WERI-Rb-1 (cell line): ENCODE data around the gene KDM5D.

Experiments
- DNase-seq: peaks from one replicate; pipeline ENCODE4 v3.0.0-alpha.2; 2020
- H3K27ac ChIP-seq: fragments of 250-450 bp; sonication (Bioruptor Pico); 2 replicates; pipeline ENCODE4 v1.5.1; 2020; ENCODE audit warnings: mild to moderate bottlenecking, moderate library complexity
- H3K27me3 ChIP-seq: fragments of 250-450 bp; sonication (Bioruptor Pico); 2 replicates; pipeline ENCODE4 v1.5.1; 2021; ENCODE audit warnings: mild to moderate bottlenecking, low read depth, moderate library complexity; ENCODE audit not compliant: insufficient read depth, severe bottlenecking
- H3K36me3 ChIP-seq: fragments of 250-450 bp; sonication (Bioruptor Pico); 2 replicates; pipeline ENCODE4 v1.5.1; 2020; ENCODE audit warnings: mild to moderate bottlenecking, moderate library complexity
- H3K4me3 ChIP-seq: 2 replicates; pipeline ENCODE4 v1.5.1; 2011; ENCODE audit warnings: low read depth, mild to moderate bottlenecking, control low read depth, low read length
- H3K9me3 ChIP-seq: fragments of 250-450 bp; sonication (Bioruptor Pico); 2 replicates; pipeline ENCODE4 v1.5.1; 2021; ENCODE audit warnings: mild to moderate bottlenecking, moderate library complexity; ENCODE audit not compliant: severe bottlenecking
- CTCF ChIP-seq: IDR thresholded peaks from 2 replicates; pipeline ENCODE4 v1.5.1; 2011; ENCODE audit warnings: low read depth, mild to moderate bottlenecking, control low read depth, inconsistent platforms, low read length

Gene KDM5D

GRCh38 chrY:19717950-19718349 is 26.6 kb downstream of the KDM5D start:
- H3K4me3 ChIP-seq, result no peak overlapping the region
- TF ChIP-seq CTCF, result no peak
- no peaks in the 10 kb centered on the region for H3K9me3 ChIP-seq
- no peaks in the 10 kb centered on the region for H3K27me3 ChIP-seq
- no peaks in the 10 kb centered on the region for H3K36me3 ChIP-seq
- no peak for DNase-seq
- H3K27ac ChIP-seq, result no peak overlapping the region

GRCh38 chrY:19717146-19717545 is 27.4 kb downstream of the KDM5D start:
- Histone ChIP-seq H3K36me3 (no peaks in the 10 kb centered on the region), H3K9me3 (no peaks in the 10 kb centered on the region), H3K27ac (no peak overlapping the region), H3K27me3 (no peaks in the 10 kb centered on the region), H3K4me3 (no peak overlapping the region)
- DNase-seq, result no peak
- no peak for TF ChIP-seq CTCF

DNA sequence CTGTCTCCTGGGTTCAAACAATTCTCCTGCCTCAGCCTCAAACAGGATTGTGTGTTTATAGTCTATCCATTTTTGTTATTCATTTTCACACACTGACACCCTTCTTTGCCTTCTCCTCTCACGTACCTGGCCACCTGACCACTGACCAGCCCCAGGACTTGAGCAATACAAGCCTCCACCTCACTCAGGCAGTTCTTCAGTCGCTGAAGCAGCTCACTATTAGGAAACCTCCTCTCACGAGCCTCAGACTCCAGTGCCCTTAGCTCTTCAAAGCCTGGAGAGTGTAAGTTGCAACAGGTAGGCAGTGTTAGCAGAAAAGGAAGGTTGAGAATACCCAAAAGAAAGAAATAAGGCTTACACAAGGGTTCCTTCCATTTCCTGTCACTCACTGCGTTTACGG is 29.3 kb downstream of the KDM5D start:
- Histone ChIP-seq H3K36me3 (no peaks in the 10 kb centered on the region), H3K9me3 (no peaks in the 10 kb centered on the region), H3K27me3 (no peaks in the 10 kb centered on the region), H3K4me3 (no peak overlapping the region), H3K27ac (no peak overlapping the region)
- TF ChIP-seq CTCF, result no peak
- no peak for DNase-seq

DNA sequence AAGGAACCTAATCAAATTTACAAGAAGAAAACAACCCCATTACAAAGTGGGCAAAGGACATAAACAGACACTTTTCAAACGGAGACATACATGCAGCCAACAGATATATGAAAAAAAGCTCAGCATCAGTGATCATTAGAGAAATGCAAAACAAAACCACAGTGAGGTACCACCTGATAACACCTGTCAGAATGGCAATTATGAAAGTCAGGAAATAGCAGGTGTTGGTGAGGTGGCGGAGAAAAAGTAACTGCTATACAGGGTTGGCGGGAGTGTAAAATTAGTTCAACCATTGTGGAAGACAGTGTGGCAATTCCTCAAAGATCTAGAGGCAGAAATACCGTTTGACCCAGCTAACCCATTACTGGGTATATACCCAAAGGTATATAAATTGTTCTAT is 31.1 kb downstream of the KDM5D start:
- H3K9me3 ChIP-seq, result no peaks in the 10 kb centered on the region
- H3K4me3 ChIP-seq, result no peak overlapping the region
- no peak for DNase-seq
- H3K27ac ChIP-seq, result no peak overlapping the region
- TF ChIP-seq CTCF, result no peak
- no peaks in the 10 kb centered on the region for H3K27me3 ChIP-seq
- H3K36me3 ChIP-seq, result no peaks in the 10 kb centered on the region

DNA sequence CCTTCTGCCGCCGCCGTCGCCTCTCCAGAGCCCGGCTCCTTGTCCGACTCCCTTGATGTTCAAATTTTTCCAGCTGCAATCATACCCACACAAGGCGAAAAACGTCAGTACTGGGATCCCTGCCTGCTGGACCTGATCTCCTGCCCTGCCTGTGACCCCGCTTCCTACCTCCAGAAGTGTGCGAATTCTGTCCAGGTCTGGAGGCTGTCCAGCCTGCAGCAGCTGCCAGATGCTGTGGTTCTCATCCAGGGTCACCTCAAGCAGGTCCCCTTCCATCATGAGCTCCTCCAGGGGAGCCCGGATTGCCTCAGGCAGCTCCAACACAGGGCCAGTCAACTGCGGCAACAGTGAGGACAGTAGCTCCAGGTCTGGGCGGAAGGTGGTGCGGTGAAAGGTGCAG is 38.3 kb downstream of the KDM5D start:
- Histone ChIP-seq H3K27ac (no peak overlapping the region), H3K4me3 (no peak overlapping the region), H3K9me3 (no peaks in the 10 kb centered on the region), H3K27me3 (no peaks in the 10 kb centered on the region), H3K36me3 (no peaks in the 10 kb centered on the region)
- DNase-seq, result no peak
- TF ChIP-seq CTCF, result no peak

DNA sequence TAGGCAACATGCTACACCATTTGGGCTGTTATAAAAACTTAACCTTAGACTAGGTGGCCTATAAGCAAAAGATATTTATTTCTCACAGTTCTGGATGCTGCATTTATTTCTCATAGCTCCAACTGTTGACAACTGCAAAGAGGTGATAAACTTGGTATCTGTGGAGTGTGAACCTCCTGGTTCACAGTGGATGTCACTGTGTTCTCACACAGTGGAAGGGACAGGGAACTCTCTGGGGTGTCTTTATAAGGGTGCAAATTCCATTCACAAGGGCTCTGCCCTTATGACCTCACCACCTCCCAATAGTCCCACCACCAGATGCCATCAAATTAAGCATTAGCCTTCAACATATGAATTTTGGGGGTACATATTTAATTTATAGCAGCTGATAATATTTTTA is 46.0 kb downstream of the KDM5D start:
- H3K36me3 ChIP-seq, result no peaks in the 10 kb centered on the region
- no peaks in the 10 kb centered on the region for H3K27me3 ChIP-seq
- no peak for DNase-seq
- no peak for TF ChIP-seq CTCF
- H3K9me3 ChIP-seq, result no peaks in the 10 kb centered on the region
- no peak overlapping the region for H3K4me3 ChIP-seq
- H3K27ac ChIP-seq, result no peak overlapping the region
